Measurements from ENCODE around the gene FRK.

The FRK gene

DNA sequence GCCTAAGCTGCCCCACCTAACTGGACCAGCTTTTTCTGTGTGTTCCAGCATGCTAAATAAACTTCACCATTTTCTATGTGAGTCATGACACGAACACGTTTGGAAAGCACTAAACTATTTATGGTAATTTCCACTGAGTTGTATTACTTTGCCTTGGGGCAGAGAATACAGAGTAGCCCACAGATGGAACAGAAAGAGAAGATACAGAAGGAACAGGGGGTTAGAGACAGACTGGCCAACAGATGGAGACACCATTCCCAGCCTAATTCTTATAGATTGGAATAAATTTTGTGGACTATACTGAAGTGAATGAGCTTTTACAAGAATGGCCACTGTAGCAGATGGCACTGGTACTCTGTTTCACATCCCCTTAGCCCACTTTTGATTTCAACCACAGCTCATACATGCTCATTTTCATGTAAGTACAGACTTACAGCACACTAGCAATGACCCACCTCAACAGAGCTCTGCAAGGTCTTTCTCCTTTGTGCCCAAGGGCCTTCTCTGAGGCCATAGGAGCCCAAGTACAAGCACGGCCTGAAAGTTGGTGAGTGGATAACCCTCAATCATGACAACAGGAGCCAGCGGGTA lies 26.8 kb upstream of the FRK start:
- Mint-ChIP-seq H3K27me3 (peaks cover 5% of the 10 kb centered on the region), H3K36me3 (no peaks in the 10 kb centered on the region), H3K4me1 (no peaks in the 10 kb centered on the region), H3K4me3 (no peak overlapping the region), H3K9me3 (no peaks in the 10 kb centered on the region), H3K27ac (no peak overlapping the region)

DNA sequence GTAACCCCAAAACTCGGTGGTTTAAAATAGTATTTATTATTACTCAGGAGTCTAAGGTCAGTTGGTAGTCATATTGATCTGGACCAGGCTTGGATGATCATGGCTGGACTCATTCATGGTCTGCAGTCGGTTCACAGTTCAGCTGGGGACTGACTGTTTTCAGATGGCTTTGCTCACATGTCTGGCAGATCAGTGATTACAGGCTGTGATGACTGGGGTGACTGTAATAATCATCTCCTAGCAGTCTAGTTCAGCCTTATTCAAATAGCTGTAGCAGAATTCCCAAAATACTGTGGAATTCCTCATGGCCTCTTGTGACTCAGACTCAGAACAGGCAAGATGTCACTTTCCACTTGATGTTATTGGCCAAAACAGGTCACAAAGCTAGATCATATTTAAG lies 23.6 kb upstream of the FRK start:
- no peaks in the 10 kb centered on the region for H3K4me1 Mint-ChIP-seq
- H3K9me3 Mint-ChIP-seq, result no peaks in the 10 kb centered on the region
- H3K27me3 Mint-ChIP-seq, result peaks cover 11% of the 10 kb centered on the region
- H3K27ac Mint-ChIP-seq, result no peak overlapping the region
- H3K36me3 Mint-ChIP-seq, result no peaks in the 10 kb centered on the region
- H3K4me3 Mint-ChIP-seq, result no peak overlapping the region

GRCh38 chr6:116083052-116083451 lies 22.4 kb upstream of the FRK start:
- Mint-ChIP-seq H3K4me3 (no peak overlapping the region), H3K4me1 (no peaks in the 10 kb centered on the region), H3K36me3 (no peaks in the 10 kb centered on the region), H3K27ac (no peak overlapping the region), H3K9me3 (no peaks in the 10 kb centered on the region), H3K27me3 (peaks cover 11% of the 10 kb centered on the region)

DNA sequence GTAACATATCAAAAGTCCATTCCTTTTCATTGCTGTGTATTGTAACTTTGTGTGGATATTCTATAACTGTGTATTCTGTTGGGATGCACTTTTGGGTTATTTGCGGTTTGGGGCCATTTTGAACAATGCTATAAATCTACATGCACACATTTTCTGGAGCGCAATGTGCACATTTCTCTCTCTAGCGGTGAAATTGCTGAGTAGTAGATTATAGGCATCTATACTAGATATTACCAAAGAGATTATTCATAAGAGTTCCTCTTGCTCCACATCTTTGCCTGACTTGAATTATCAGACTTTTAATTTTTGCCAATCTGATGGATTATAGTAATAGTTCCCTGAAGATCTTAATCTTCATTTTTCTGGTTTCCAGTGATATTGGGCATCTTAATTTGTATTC lies 18.3 kb upstream of the FRK start:
- Mint-ChIP-seq H3K27me3 (peaks cover 16% of the 10 kb centered on the region), H3K36me3 (no peaks in the 10 kb centered on the region), H3K9me3 (no peaks in the 10 kb centered on the region), H3K4me3 (no peak overlapping the region), H3K27ac (no peak overlapping the region), H3K4me1 (no peaks in the 10 kb centered on the region)

DNA sequence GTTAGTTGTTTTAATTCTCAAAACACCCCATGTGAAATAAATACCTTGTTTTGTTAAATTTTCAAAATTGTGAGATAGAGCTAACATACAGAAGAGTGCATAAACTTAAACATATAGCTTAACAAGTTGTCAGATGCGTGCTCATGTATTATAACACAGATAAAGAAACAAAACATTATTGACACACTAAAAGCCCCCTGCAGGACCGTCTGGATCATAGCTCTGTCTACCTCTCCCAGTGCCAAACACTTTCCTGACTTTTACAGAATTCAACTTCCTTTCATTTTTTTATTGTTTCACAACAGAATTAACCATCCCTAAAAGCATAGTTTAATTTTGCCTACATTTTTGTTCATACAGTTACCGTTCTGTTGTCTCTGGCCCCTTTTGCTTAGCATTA lies 17.8 kb upstream of the FRK start:
- no peaks in the 10 kb centered on the region for H3K9me3 Mint-ChIP-seq
- H3K27me3 Mint-ChIP-seq, result peaks cover 16% of the 10 kb centered on the region
- H3K27ac Mint-ChIP-seq, result no peak overlapping the region
- no peak overlapping the region for H3K4me3 Mint-ChIP-seq
- H3K4me1 Mint-ChIP-seq, result no peaks in the 10 kb centered on the region
- no peaks in the 10 kb centered on the region for H3K36me3 Mint-ChIP-seq

DNA sequence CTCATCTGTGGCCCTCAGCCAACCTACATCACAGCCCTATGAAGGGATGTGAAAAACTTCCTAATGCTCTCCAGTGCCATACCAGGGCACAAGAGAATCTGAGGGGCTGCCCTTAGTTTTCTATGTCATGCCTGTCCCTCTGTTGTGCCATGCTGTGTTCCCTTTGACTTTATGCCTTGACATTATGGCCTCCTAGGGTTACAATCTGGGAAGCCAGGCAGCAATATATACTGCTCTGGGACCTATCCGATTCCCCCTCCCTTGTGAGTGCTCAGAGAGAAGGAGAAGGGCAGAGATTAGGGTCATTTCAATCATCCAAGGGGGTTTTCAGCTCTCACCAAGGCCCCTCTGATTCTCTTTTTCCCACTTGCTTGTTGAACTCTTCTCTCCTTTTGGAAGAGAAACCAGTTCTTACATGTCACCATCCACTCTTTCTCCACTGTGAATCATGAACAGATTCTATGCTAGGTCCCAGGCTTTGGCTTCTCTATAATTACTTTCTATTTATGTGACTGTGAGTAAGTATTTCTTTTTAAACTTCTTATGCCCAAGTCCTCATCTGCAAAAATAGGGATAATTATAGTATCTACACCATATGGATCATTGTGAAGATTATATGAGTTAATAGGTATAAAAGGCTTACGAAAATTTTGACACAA lies 14.2 kb upstream of the FRK start:
- Mint-ChIP-seq H3K27ac (no peak overlapping the region), H3K9me3 (no peaks in the 10 kb centered on the region), H3K4me1 (no peaks in the 10 kb centered on the region), H3K27me3 (peaks cover 5% of the 10 kb centered on the region), H3K4me3 (no peak overlapping the region), H3K36me3 (no peaks in the 10 kb centered on the region)

DNA sequence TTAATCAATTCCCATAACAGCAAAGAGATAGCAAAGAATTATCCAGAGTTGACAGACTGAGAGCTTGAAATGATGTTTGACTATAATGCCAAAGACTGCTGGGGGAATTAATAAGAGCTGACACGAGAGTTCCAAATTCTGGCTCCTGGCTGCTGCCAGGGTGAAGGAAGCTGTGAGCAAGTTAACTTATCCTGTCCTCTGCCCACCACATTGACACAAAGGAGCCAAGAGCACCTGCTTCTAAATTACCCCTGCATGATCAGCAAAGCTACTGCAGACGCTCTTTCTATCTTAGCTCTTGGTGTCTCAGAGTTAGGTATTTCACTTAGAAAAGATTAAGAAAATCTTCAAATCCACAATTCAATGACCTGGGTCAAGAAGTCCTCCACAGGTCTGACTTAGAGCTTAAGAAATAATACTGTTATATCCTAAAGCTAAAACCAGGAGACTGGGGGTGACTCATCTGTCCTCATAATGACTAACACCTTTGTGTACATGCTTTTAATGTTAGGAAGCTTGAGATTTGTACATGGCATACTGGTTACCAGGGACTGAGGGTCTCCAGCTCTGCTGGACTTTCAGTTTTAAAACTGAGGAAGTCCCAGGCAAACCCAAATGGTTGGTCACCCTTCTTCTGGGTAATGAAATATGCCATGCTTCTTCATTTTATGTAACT lies 13.2 kb upstream of the FRK start:
- Mint-ChIP-seq H3K4me3 (no peak overlapping the region), H3K9me3 (no peaks in the 10 kb centered on the region), H3K36me3 (no peaks in the 10 kb centered on the region), H3K27me3 (peaks cover 5% of the 10 kb centered on the region), H3K4me1 (no peaks in the 10 kb centered on the region), H3K27ac (no peak overlapping the region)

GRCh38 chr6:116072368-116072767 lies 11.7 kb upstream of the FRK start:
- H3K36me3 Mint-ChIP-seq, result no peaks in the 10 kb centered on the region
- H3K4me1 Mint-ChIP-seq, result no peaks in the 10 kb centered on the region
- no peak overlapping the region for H3K27ac Mint-ChIP-seq
- no peaks in the 10 kb centered on the region for H3K9me3 Mint-ChIP-seq
- H3K4me3 Mint-ChIP-seq, result no peak overlapping the region
- H3K27me3 Mint-ChIP-seq, result peaks cover 2% of the 10 kb centered on the region

DNA sequence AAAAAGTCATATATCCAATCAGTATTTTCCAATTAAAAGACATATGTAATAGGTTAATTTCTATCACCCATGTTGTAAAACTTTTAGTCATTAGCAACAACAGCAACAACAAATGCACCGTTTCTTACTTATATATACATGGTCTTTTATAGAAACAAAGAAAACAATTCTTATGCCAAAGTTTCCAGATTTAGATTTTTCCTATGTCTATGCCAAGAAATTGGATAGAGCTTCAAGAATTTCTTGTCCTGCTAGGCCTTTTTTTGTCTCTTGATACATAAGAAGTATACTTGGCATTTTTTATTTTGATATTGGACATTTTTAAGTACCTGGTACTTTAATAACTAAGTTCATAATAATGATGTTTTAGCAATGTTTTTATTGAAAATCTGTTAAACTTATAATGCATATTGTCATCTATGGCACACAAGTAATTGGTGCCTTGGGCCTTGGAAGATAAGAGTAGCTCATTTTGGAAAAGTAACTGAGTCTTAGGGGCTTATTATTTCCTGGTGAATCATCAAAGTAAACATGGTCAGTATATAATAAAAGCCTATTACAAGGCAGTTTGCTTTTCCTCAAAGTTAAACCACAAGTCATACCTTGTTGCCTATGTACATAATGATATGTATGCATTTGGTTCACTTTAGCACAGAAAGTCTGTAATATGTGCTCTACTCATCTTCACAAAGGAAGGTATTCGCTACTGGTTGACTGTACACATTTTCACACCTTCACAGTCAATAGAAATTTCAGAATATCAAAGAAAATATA lies 10.1 kb upstream of the FRK start:
- Mint-ChIP-seq H3K4me1 (no peaks in the 10 kb centered on the region), H3K36me3 (no peaks in the 10 kb centered on the region), H3K27ac (no peak overlapping the region), H3K9me3 (no peaks in the 10 kb centered on the region), H3K4me3 (no peak overlapping the region), H3K27me3 (peaks cover 1% of the 10 kb centered on the region)

DNA sequence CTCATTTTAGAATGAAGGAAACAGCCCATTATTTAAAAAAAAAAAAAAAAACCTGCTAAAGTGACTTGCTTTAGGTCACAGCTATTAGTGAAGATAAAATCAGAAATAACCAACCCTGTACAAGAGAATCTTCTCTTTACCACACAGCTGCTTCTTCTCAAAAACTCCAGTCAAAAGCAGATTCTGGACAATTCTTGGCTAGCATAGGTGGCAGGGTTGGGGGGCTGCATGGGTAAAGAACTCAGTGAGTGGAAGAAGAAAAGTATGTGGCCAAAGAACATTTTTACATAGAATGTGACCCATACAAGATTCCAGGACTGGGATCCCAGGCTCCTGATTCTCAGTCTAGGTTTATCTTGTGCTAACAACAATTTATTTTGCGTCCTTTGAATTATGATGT lies 9.4 kb upstream of the FRK start:
- Mint-ChIP-seq H3K27me3 (peaks cover 1% of the 10 kb centered on the region), H3K9me3 (no peaks in the 10 kb centered on the region), H3K27ac (no peak overlapping the region), H3K4me1 (no peaks in the 10 kb centered on the region), H3K4me3 (no peak overlapping the region), H3K36me3 (no peaks in the 10 kb centered on the region)

DNA sequence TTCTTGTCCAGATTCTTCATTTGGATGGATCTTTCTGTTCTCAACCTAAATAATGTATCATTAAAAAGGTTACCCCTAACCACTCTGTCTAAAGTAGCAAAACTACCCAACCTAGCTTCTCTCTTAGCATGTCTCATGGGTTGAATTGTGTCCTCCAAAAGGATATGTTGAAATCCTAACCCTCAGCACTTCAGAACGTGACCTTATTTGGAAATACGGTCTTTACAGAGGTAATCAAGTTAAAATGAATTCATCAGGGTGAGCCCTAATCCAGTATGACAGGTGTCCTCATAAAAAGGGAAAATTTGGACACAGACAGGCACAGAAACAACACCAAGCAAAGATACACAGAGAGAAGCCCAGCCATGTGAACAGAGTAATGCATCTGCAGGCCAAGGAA lies 6.1 kb upstream of the FRK start:
- no peaks in the 10 kb centered on the region for H3K9me3 Mint-ChIP-seq
- H3K36me3 Mint-ChIP-seq, result no peaks in the 10 kb centered on the region
- H3K27ac Mint-ChIP-seq, result no peak overlapping the region
- no peak overlapping the region for H3K4me3 Mint-ChIP-seq
- peaks cover 1% of the 10 kb centered on the region for H3K27me3 Mint-ChIP-seq
- no peaks in the 10 kb centered on the region for H3K4me1 Mint-ChIP-seq

DNA sequence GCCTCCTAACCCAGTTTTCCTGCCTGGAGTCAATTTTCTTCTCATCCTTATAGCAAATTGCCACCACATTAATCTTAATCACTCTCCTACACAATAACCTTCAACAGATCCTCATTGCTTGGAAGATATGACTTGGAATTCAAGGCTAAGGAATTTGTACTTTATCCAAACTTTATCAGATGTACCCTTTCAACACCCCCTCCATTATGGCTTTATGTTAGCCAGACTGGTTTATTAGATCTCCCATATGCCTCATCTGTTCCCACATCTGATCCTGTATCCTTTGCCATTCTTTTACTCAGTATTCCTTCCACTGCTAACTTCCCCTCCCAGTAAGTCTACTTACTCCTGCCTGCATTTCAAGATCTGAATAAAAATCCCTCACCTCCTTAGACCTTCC lies 4.0 kb upstream of the FRK start:
- Mint-ChIP-seq H3K4me1 (no peaks in the 10 kb centered on the region), H3K36me3 (no peaks in the 10 kb centered on the region), H3K4me3 (no peak overlapping the region), H3K9me3 (no peaks in the 10 kb centered on the region), H3K27me3 (peaks cover 1% of the 10 kb centered on the region), H3K27ac (no peak overlapping the region)

GRCh38 chr6:116062496-116062895 lies 1.8 kb upstream of the FRK start:
- Mint-ChIP-seq H3K27ac (no peak overlapping the region), H3K4me3 (no peak overlapping the region), H3K9me3 (no peaks in the 10 kb centered on the region), H3K4me1 (no peaks in the 10 kb centered on the region), H3K36me3 (no peaks in the 10 kb centered on the region), H3K27me3 (peaks cover 2% of the 10 kb centered on the region)

GRCh38 chr6:116059713-116060571 lies 749 bp downstream of the FRK start:
- H3K36me3 Mint-ChIP-seq, result no peaks in the 10 kb centered on the region

DNA sequence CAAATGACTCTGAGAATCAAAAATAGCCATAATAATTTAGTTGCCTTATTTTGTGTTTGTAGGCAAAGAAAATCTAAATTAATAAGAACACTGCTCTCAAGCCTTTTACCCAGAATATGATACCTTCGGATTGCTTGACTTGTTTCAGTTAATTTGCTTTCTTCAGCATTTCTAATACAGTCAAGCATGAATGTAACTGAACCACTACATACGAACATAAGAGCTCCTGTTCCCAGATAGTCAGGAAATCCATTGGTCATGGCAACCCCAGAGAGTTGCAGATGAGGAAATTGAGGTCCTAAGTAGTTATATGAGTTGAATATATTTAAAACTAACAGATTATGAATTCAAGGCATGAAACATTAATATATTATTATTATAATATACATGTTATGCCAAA lies 2.9 kb downstream of the FRK start:
- Mint-ChIP-seq H3K4me3 (no peak overlapping the region), H3K27ac (no peak overlapping the region), H3K36me3 (no peaks in the 10 kb centered on the region), H3K4me1 (no peaks in the 10 kb centered on the region), H3K9me3 (no peaks in the 10 kb centered on the region), H3K27me3 (peaks cover 4% of the 10 kb centered on the region)

More at GRCh38 chr6:116059713-116060571, 749 bp downstream of the FRK start:
- H3K4me3 Mint-ChIP-seq, result no peak overlapping the region
- peaks cover 4% of the 10 kb centered on the region for H3K27me3 Mint-ChIP-seq
- H3K9me3 Mint-ChIP-seq, result no peaks in the 10 kb centered on the region
- H3K4me1 Mint-ChIP-seq, result no peaks in the 10 kb centered on the region
- H3K27ac Mint-ChIP-seq, result no peak overlapping the region

Data from activated naive CD4-positive, alpha-beta T cell treated with anti-CD3 and anti-CD28 coated beads, Interleukin-2, amount 50 U/mL, for 24 hours (primary cell).